Endothelial cell of umbilical vein (primary cell): ENCODE measurements around the gene PON2. TPM values are rescaled to one million over a fixed set of nuclear protein-coding genes. Genes with fewer than 3 reads are reported as not detected.

ENCODE experiments used
- BruUV-seq: library from RNA; stranded (reverse); fragments of 400-500 nt; replicated peaks from 2 replicates; lab custom pipeline; 2021; lab: Mats Ljungman, UMichigan
- CTCF ChIA-PET: fragments of 300-600, 350-600 bp; sonication (Branson Sonifier 250); formaldehyde crosslinking; loops from one replicate; lab custom pipeline; 2021; ENCODE audit warnings: antibody characterized with exemption, inconsistent platforms; lab: Charles Lee
- POLR2A ChIA-PET: fragments of 300-600, 350-600 bp; sonication (Branson Sonifier 250); formaldehyde crosslinking; loops from one replicate; lab custom pipeline; 2021; ENCODE audit warnings: antibody characterized with exemption, inconsistent platforms; lab: Charles Lee
- DNase-seq: peaks from one replicate; pipeline ENCODE4 v3.0.0-alpha.2; 2011; ENCODE audit warnings: low read depth, low spot score
- FAIRE-seq: peaks from 2 replicates; lab custom pipeline; 2011; peaks lifted over from hg19 to GRCh38; lab: Jason Lieb, UNC
- H2AFZ ChIP-seq: 2 replicates; pipeline ENCODE4 v1.6.0; 2012; ENCODE audit warnings: low read depth, low read length, control low read depth, inconsistent platforms
- H3K27ac ChIP-seq: 2 replicates; pipeline ENCODE4 v1.5.1; 2011; ENCODE audit warnings: low read depth, mild to moderate bottlenecking, control low read depth, low read length, moderate library complexity; ENCODE audit not compliant: insufficient read depth
- H3K27me3 ChIP-seq, 2 experiments: 2 replicates each; pipeline versions ENCODE4 v1.6.0 to v1.6.1; 2011; ENCODE audit warnings: low read length in 2 of 2, mixed read lengths in 1 of 2; ENCODE audit not compliant: control insufficient read depth in 2 of 2, insufficient read depth in 2 of 2
- H3K36me3 ChIP-seq, 2 experiments: 2 replicates in 1 of 2; 3 replicates in 1 of 2; pipeline ENCODE4 v1.5.1; 2011; ENCODE audit warnings: low read length in 2 of 2, mild to moderate bottlenecking in 1 of 2, moderate library complexity in 1 of 2; ENCODE audit not compliant: control insufficient read depth in 2 of 2, insufficient read depth in 2 of 2; ENCODE audit errors: extremely low read depth in 1 of 2
- H3K4me1 ChIP-seq: 3 replicates; pipeline ENCODE4 v1.5.1; 2011; ENCODE audit warnings: mild to moderate bottlenecking, low read length; ENCODE audit not compliant: control insufficient read depth, insufficient read depth; ENCODE audit errors: extremely low read depth
- H3K4me2 ChIP-seq: 2 replicates; pipeline ENCODE4 v1.6.1; 2011; ENCODE audit warnings: low read length, control low read depth, mixed read lengths; ENCODE audit not compliant: insufficient read depth
- H3K4me3 ChIP-seq, 3 experiments: fragments of 200-600 bp in 1 of 3; sonication (generic), shearing (Covaris generic) in 1 of 3; replicated peaks in 1 of 3; 2 replicates each; pipeline ENCODE4 v1.5.1; 2011 to 2016; ENCODE audit warnings: control low read depth in 3 of 3, low read length in 3 of 3, mild to moderate bottlenecking in 2 of 3, inconsistent platforms in 1 of 3, low read depth in 1 of 3, moderate library complexity in 1 of 3; ENCODE audit not compliant: insufficient read depth in 1 of 3
- H3K79me2 ChIP-seq: 2 replicates; pipeline ENCODE4 v1.6.0; 2012; ENCODE audit warnings: low read length, inconsistent platforms; ENCODE audit not compliant: control insufficient read depth, insufficient read depth
- H3K9ac ChIP-seq: replicated peaks from 2 replicates; pipeline ENCODE3; 2011; ENCODE audit warnings: low read length, control low read depth; ENCODE audit not compliant: insufficient read depth; ENCODE audit errors: extremely low read depth
- H3K9me1 ChIP-seq: replicated peaks from 3 replicates; pipeline ENCODE4 v1.6.0; 2011; ENCODE audit warnings: mild to moderate bottlenecking, low read length; ENCODE audit not compliant: control insufficient read depth, insufficient read depth; ENCODE audit errors: extremely low read depth
- H3K9me3 ChIP-seq: replicated peaks from 2 replicates; pipeline ENCODE4 v1.5.1; 2012; ENCODE audit warnings: low read length, inconsistent platforms; ENCODE audit not compliant: control insufficient read depth, insufficient read depth
- H4K20me1 ChIP-seq: replicated peaks from 2 replicates; pipeline ENCODE3; 2011; ENCODE audit warnings: mild to moderate bottlenecking, low read length; ENCODE audit not compliant: control insufficient read depth, insufficient read depth; ENCODE audit errors: extremely low read depth
- EZH2 ChIP-seq: IDR thresholded peaks from 2 replicates; pipeline ENCODE4 v1.6.1; 2012; ENCODE audit warnings: borderline replicate concordance, low read depth, mild to moderate bottlenecking, moderate library complexity, low read length, inconsistent platforms; ENCODE audit not compliant: severe bottlenecking
- GATA2 ChIP-seq: IDR thresholded peaks from 2 replicates; pipeline ENCODE4 v1.7.0; 2011; ENCODE audit warnings: low read depth, mild to moderate bottlenecking, moderate library complexity, mixed read lengths, low read length; ENCODE audit not compliant: insufficient read length, insufficient read depth
- JUN ChIP-seq: IDR thresholded peaks from 2 replicates; pipeline ENCODE4 v1.6.1; 2011; ENCODE audit warnings: borderline replicate concordance, low read depth; ENCODE audit not compliant: insufficient read length, insufficient read depth
- MYC ChIP-seq: IDR thresholded peaks from one replicate; pipeline ENCODE4 v1.6.1; 2011; ENCODE audit warnings: mild to moderate bottlenecking, low read depth, low read length
- POLR2A ChIP-seq: IDR thresholded peaks from 2 replicates; pipeline ENCODE4 v1.6.1; 2012; ENCODE audit warnings: low read depth, mild to moderate bottlenecking, control low read depth, low read length
- dilution Hi-C: fragments of 300-500 bp; cut with MboI; formaldehyde crosslinking; loops from one replicate; pipeline ENCODE4 v1.15.0; 2019; ENCODE audit warnings: low sequenced_read_pairs; ENCODE audit not compliant: extremely low pct_ligation_motif_present
- intact Hi-C: fragments of 100-400 bp; cut with micrococcal nuclease; formaldehyde crosslinking; loops from one replicate; pipeline ENCODE4 v1.10.0; 2022
- polyA plus RNA-seq, 4 experiments: library from polyadenylated mRNA; depleted of rRNA in 3 of 4; stranded (reverse) in 3 of 4; unstranded in 1 of 4; fragments of >200 nt; gene quantifications; 2 replicates each; pipeline versions ENCODE4 v1.2.1 to v1.2.3, GENCODE V29; 2011 to 2012; ENCODE audit warnings: missing spikeins in 1 of 4
- total RNA-seq: library from RNA; stranded (reverse); gene quantifications from 2 replicates; pipeline ENCODE4 v1.2.3, GENCODE V29; 2021
- TF ChIP-seq, protein P1 (sequence below), 2 donors: IDR thresholded peaks; 1 replicate in 1 of 2; 2 replicates in 1 of 2; pipeline ENCODE4 v1.5.1; 2011; ENCODE audit warnings: low read length in 2 of 2, mild to moderate bottlenecking in 2 of 2, moderate library complexity in 2 of 2, control low read depth in 1 of 2, inconsistent platforms in 1 of 2, low read depth in 1 of 2; ENCODE audit not compliant: insufficient read depth in 1 of 2; ENCODE audit errors: extremely low read depth in 1 of 2
- TF ChIP-seq, protein P2 (sequence below): IDR thresholded peaks from 2 replicates; pipeline ENCODE4 v1.6.1; 2011; ENCODE audit not compliant: insufficient read depth, insufficient read length

The PON2 gene
- total and polyA plus RNA-seq, 2 donors (not counting 3 experiments of a cell fraction or from before 2014, with no cell fraction given), result 110 to 125 TPM

- H3K4me3 ChIP-seq, result no peak overlapping the region
- no peak overlapping the region for H3K4me2 ChIP-seq
- H4K20me1 ChIP-seq, result no peaks in the 10 kb centered on the region
- DNase-seq (no peak), FAIRE-seq (no peak)
- POLR2A ChIA-PET, result no interaction called here
- H3K9me1 ChIP-seq, result no peaks in the 10 kb centered on the region
- no peak overlapping the region for H3K27ac ChIP-seq
- no peak overlapping the region for H2AFZ ChIP-seq
- H3K9me3 ChIP-seq, result no peaks in the 10 kb centered on the region
- BruUV-seq, result no TSS peak
- no peak overlapping the region for H3K9ac ChIP-seq
- H3K36me3 ChIP-seq, result no peaks in the 10 kb centered on the region
- dilution Hi-C loops, result no loop called here
- H3K79me2 ChIP-seq, result no peaks in the 10 kb centered on the region
- H3K4me1 ChIP-seq, result no peaks in the 10 kb centered on the region
- CTCF ChIA-PET, result interaction anchor here (0.5 to 8.0 kb wide), 9 partner anchors 9 to 1032 kb away, joined by 3 to 131 read pairs (median 3); no protein-coding TSS in a partner anchor
- peaks cover 0 to 6% of the 10 kb centered on the region in 2 experiments for H3K27me3 ChIP-seq
- TF ChIP-seq JUN, result no peak
- intact Hi-C loops, result no loop called here
These were observed 46.7 kb upstream of the PON2 start for GRCh38 chr7:95481271-95482165.

GRCh38 chr7:95479992-95480624, 45.3 kb upstream of the PON2 start:
- CTCF ChIA-PET, result interaction anchor here (1.3 to 8.0 kb wide), 5 partner anchors 10 to 1030 kb away, joined by 3 to 131 read pairs (median 13); no protein-coding TSS in a partner anchor
- no peak overlapping the region for H2AFZ ChIP-seq

More at GRCh38 chr7:95479992-95480624, 45.3 kb upstream of the PON2 start:
- no peak overlapping the region for H3K27ac ChIP-seq
- H3K9me3 ChIP-seq, result no peaks in the 10 kb centered on the region
- H3K79me2 ChIP-seq, result no peaks in the 10 kb centered on the region
- H3K9me1 ChIP-seq, result no peaks in the 10 kb centered on the region
- no peaks in the 10 kb centered on the region for H4K20me1 ChIP-seq
- intact Hi-C loops (loop anchor here (5.0 kb wide), 4 partner anchors 233 to 823 kb away; partner anchors contain the start of genes PPP1R9A and SGCE), dilution Hi-C loops (no loop called here)
- no peak overlapping the region for H3K4me3 ChIP-seq
- no peak for DNase-seq
- TF ChIP-seq POLR2A (no peak), GATA2 (no peak), EZH2 (no peak), MYC (no peak)
- TF ChIP-seq, protein P1, sequence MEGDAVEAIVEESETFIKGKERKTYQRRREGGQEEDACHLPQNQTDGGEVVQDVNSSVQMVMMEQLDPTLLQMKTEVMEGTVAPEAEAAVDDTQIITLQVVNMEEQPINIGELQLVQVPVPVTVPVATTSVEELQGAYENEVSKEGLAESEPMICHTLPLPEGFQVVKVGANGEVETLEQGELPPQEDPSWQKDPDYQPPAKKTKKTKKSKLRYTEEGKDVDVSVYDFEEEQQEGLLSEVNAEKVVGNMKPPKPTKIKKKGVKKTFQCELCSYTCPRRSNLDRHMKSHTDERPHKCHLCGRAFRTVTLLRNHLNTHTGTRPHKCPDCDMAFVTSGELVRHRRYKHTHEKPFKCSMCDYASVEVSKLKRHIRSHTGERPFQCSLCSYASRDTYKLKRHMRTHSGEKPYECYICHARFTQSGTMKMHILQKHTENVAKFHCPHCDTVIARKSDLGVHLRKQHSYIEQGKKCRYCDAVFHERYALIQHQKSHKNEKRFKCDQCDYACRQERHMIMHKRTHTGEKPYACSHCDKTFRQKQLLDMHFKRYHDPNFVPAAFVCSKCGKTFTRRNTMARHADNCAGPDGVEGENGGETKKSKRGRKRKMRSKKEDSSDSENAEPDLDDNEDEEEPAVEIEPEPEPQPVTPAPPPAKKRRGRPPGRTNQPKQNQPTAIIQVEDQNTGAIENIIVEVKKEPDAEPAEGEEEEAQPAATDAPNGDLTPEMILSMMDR (IDR thresholded peaks at IDR 0.05; ENCODE audit: extremely low read depth in 1 of 2, insufficient read depth in 1 of 2, low read depth in 1 of 2, low read length in 2 of 2), result no peak
- TF ChIP-seq, protein P2, sequence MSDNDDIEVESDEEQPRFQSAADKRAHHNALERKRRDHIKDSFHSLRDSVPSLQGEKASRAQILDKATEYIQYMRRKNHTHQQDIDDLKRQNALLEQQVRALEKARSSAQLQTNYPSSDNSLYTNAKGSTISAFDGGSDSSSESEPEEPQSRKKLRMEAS, result no peak
- peaks cover 0 to 6% of the 10 kb centered on the region in 2 experiments for H3K27me3 ChIP-seq
- POLR2A ChIA-PET, result interaction anchor here (0.6 kb wide), 1 partner anchor 20 kb away, joined by 7 read pairs; no protein-coding TSS in a partner anchor
- no peaks in the 10 kb centered on the region for H3K36me3 ChIP-seq
- H3K4me2 ChIP-seq, result no peak overlapping the region
- BruUV-seq, result no TSS peak
- FAIRE-seq, result no peak
- H3K4me1 ChIP-seq, result no peaks in the 10 kb centered on the region
- H3K9ac ChIP-seq, result no peak overlapping the region
